GM19468 (cell line): ENCODE measurements around the gene CLNS1A.
"Not testable (repeated sequence)": the region's sequence is repeated elsewhere in the genome, so short reads cannot be mapped to it uniquely, and the experiment has no call there.

Source experiments
- ATAC-seq: cut with Tn5 transposase; IDR thresholded peaks from one replicate; pipeline ENCODE4 v1.9.1; 2021; ENCODE audit warnings: mild to moderate bottlenecking, moderate library complexity, moderate number of reproducible peaks; ENCODE audit not compliant: unreplicated experiment; ENCODE audit errors: extremely low read depth

CLNS1A gene, protein sequence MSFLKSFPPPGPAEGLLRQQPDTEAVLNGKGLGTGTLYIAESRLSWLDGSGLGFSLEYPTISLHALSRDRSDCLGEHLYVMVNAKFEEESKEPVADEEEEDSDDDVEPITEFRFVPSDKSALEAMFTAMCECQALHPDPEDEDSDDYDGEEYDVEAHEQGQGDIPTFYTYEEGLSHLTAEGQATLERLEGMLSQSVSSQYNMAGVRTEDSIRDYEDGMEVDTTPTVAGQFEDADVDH

DNA sequence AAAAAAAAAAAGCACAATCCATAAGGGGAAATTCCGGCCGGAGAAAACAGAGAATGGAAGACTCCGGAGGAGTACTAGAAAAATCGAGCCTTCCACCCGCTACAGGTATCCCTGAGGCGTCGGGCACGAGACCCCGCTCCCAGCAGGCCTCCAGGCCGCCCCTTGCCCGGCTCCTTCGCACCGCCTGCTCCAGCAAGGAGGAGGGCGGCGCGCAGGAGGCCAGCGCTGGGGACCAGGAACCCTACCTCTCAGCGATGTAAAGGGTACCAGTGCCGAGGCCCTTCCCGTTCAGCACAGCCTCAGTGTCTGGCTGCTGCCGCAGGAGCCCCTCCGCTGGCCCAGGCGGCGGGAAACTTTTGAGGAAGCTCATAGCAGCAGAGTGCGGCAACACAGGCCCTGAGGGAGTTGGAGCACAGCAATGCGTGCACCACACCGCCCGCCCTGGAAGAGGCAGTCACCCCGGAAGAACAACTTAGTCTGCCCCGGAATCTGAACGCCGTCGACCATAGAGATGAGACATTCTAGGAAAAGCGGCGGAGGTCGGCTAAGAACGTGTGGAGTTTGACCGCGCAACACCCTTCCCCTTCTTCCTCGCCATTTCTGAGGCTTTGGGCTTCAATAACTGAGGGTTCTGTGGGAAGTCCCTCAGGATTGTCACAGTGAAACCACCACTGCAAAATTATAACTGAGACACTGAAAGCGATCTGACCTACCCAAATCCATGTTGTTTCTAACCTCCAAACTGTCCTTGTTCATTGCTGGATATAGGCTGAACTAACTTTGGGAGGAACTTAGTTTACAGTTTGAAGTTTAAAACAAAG is at the start of gene CLNS1A:
CLNS1A (minus strand) TSS at position 450 of the 821 bp plus-strand sequence; CDS start at position 370, 80 bp downstream.
- ATAC-seq, result peak; percentile 86

GRCh38 chr11:77687088-77687487 is 49.5 kb upstream of the CLNS1A start:
- ATAC-seq, result no peak

DNA sequence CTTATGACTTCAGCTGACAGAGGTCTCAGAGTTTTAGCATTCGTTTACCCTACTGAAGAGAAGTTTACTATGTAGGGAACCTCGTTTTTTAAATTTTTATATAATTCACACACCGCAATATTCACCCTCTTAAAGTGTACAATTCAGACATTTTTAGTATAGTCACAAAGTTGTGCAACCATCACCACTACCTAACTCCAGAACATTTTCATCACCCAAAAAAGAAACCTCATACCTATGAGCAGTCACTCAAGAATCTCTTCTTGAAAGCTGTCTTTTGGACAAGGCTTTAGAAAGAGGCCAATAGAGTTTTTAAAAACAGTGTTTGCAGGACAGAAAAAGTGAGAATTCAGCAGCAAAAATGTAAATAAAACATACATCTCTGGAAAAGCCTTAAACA is 39.5 kb upstream of the CLNS1A start:
- no peak for ATAC-seq

GRCh38 chr11:77672264-77672663 is 34.7 kb upstream of the CLNS1A start:
- ATAC-seq, result no peak

- no peak for ATAC-seq
These were observed 32.4 kb upstream of the CLNS1A start for GRCh38 chr11:77669848-77670511.

DNA sequence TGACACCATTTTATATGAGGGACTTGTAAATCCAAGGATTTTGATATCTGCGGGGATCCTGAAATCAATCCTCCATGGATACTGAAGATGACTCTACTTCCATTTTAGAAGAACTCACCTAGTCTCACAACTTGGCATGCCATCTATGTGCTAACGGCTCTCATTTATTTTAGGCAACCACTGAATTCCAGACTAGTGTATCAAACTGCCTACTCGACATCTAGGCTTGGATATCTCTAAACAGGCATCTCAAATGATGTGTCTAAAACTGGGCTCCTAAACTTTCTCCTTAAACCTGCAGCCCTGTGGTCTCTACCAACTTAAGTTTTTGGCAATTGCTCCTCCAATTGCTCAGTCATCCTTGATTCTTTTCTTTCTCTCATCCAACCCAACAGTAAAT is 31.2 kb upstream of the CLNS1A start:
- no peak for ATAC-seq

GRCh38 chr11:77665240-77665965 is 27.8 kb upstream of the CLNS1A start:
- ATAC-seq, result no peak

GRCh38 chr11:77661670-77662069 is 24.1 kb upstream of the CLNS1A start:
- ATAC-seq, result no peak

- ATAC-seq, result no peak
These were observed 23.4 kb upstream of the CLNS1A start for GRCh38 chr11:77660947-77661346.

GRCh38 chr11:77658213-77659013 is 20.8 kb upstream of the CLNS1A start:
- ATAC-seq, result no peak

DNA sequence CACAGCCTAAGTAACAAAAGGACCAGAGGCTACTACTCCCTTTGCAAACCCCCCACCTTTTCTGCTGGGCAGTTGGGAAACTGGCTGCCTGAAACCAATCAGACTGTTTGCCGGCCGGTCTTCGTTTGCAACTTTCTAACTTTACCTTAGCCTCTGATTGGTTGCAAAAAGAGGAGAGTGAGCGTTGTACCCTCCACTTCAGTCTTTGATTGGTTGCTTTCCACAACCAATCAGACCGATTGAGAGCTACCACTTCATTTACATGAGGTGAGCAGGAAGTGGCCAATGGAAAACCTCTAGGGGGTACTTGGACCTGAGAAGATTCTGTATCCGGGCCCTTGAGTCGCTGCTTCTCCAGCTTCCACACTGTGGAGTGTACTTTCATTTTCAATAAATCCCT is 18.8 kb upstream of the CLNS1A start:
- ATAC-seq, result no peak

- ATAC-seq, result no peak
These were observed 17.3 kb upstream of the CLNS1A start for GRCh38 chr11:77654770-77655434.

GRCh38 chr11:77650123-77650522 is 12.5 kb upstream of the CLNS1A start:
- no peak for ATAC-seq

DNA sequence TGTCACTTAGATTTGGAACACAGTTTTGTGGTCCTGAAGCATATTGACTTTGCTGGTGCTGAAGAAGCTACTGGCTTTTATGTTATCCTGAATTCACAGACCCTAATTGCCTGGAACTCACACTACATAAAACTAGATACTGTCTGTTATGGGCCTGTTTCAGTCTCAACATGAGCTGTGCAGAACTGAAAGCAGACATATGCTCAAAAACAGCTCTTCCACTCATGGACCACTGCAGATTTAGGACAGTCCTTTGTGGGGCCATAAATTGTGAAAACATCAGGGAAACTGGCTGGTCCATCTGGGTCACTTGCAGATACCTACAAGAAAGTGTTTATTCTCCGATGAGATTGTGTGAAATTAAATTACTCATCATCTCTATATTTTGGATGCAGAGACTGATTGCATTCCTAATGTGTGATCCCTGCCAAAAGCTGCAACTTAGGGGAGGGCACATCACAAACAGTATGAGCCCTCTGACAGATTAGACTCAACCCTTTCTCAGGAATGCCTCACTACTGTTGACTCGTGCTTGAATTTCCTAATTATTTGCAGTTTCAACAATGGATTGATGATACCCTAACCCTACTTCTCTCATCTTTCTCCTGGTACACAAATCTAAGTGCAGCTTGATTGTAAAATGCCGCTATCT is 10.2 kb upstream of the CLNS1A start:
- ATAC-seq, result no peak

DNA sequence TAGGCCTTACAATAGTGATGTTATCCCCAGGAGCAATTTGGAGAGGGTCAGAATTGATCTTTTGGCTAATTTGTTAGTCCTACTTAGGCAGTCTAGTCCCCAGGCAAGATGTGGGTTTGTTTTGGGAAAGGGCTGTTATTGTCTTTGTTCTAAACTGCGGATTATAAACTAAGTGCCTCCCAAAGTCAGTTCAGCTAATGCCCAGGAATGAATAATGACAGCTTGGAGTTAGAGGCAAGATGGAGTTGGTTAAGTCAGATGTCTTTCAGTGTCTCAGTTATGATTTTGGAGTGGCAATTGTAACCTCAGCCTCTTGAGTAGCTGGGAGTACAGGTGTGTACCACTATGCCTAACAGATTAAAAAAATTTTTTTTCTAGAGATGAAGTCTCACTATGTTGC is 7.3 kb upstream of the CLNS1A start:
- ATAC-seq, result no peak

- ATAC-seq, result no peak
These were observed 4.6 kb upstream of the CLNS1A start for GRCh38 chr11:77642228-77642627.

- ATAC-seq, result no peak
These were observed 756 bp downstream of the CLNS1A start for GRCh38 chr11:77636731-77637344.

DNA sequence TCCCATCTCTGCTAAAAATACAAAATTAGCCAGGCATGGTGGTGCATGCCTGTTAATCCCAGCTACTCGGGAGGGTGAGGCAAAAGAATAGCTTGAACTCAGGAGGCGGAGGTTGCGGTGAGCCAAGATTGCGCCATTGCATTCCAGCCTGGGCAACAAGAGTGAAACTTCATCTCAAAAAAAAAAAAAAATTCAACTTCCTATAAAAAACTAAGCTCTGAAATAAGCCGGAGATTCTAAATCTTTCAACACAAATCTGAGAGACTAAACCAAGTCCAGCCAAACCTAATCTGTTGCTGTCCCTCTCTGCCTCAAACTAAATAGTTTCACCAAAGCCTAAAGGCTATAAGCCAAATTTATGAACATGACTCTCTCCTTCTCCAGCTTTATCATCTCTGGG is 3.7 kb downstream of the CLNS1A start:
- not testable (repeated sequence) for ATAC-seq
